Measurements from ENCODE around the gene DCDC2C. TPM values are rescaled to one million over a fixed set of nuclear protein-coding genes. Genes with fewer than 3 reads are reported as not detected.

DCDC2C gene
- total RNA-seq, 2 donors from 2014 or later: not detected

DNA sequence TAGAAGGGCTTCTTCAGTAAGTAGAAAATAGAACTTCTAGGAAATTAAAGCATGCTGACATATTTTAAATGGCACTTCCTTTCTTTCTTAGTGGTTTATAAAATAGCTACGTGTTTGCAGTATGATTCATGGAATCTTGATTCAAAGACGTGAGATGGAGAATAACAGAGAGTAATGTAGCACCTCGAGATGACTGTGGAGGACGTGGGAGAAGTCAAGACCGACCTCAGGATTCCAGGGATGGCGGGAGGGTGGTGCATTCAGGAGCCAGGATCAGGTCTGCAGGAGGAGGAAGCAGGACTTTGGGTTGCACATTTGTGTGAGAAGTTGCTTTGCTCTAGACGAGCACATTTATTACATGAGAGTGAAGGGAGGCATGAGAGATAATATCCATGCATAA lies 56.0 kb downstream of the DCDC2C start:
- no peaks in the 10 kb centered on the region for H3K27me3 ChIP-seq (ENCODE audit: control insufficient read depth, insufficient read depth, low read length, poor library complexity, severe bottlenecking)
- Mint-ChIP-seq H3K36me3 (ENCODE audit: low read depth) (no peaks in the 10 kb centered on the region), H3K4me3 (no peak overlapping the region), H3K9me3 (peaks cover 4% of the 10 kb centered on the region), H3K27me3 (ENCODE audit: insufficient read depth) (peaks cover 4% of the 10 kb centered on the region), H3K27ac (no peak overlapping the region), H3K4me1 (no peaks in the 10 kb centered on the region)
- no peak overlapping the region for H3K4me3 ChIP-seq (ENCODE audit: low read length)
- no peaks in the 10 kb centered on the region for H3K4me1 ChIP-seq (ENCODE audit: control insufficient read depth, insufficient read depth, low read length)
- no peak for DNase-seq
- H3K9me3 ChIP-seq (ENCODE audit: control insufficient read depth, low read length): no peaks in the 10 kb centered on the region
- TF ChIP-seq, protein P1, sequence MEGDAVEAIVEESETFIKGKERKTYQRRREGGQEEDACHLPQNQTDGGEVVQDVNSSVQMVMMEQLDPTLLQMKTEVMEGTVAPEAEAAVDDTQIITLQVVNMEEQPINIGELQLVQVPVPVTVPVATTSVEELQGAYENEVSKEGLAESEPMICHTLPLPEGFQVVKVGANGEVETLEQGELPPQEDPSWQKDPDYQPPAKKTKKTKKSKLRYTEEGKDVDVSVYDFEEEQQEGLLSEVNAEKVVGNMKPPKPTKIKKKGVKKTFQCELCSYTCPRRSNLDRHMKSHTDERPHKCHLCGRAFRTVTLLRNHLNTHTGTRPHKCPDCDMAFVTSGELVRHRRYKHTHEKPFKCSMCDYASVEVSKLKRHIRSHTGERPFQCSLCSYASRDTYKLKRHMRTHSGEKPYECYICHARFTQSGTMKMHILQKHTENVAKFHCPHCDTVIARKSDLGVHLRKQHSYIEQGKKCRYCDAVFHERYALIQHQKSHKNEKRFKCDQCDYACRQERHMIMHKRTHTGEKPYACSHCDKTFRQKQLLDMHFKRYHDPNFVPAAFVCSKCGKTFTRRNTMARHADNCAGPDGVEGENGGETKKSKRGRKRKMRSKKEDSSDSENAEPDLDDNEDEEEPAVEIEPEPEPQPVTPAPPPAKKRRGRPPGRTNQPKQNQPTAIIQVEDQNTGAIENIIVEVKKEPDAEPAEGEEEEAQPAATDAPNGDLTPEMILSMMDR (conservative IDR thresholded peaks at IDR 0.05): no peak
- no peaks in the 10 kb centered on the region for H3K36me3 ChIP-seq (ENCODE audit: control insufficient read depth, insufficient read depth, low read length)
- H3K27ac ChIP-seq (ENCODE audit: low read depth, low read length): no peak overlapping the region
- WGBS, 2 experiments (ENCODE audit: insufficient coverage in 1 of 2, insufficient read length in 1 of 2): 83 to 91% methylated on average over 6 to 7 of the region's 7 CpGs
- H3K9ac ChIP-seq (ENCODE audit: extremely low read depth, low read length, poor library complexity, severe bottlenecking): no peak overlapping the region

DNA sequence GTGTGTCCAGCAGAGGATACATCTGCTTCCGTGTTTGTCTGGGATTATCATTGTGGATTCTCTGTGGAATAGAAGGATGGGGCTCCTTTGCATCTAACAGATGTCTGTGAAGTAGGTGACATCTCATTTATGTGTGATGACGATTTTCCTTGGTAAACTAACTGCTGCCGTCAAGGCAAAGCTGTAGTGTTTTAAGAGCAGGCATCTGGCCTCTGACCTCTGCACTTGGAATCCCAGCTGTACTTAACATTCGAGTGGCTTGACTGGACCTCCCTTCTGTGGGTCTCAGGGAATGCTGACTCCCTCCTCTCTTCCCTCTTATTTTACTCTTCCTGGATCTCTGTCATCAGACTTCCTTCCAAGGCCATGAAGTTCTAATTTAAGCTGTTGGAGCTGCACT lies 56.4 kb downstream of the DCDC2C start:
- H3K4me3 Mint-ChIP-seq: no peak overlapping the region
- peak; percentile 7 for DNase-seq
- Histone ChIP-seq H3K9me3 (ENCODE audit: control insufficient read depth, low read length) (no peaks in the 10 kb centered on the region), H3K27ac (ENCODE audit: low read depth, low read length) (no peak overlapping the region), H3K9ac (ENCODE audit: extremely low read depth, low read length, poor library complexity, severe bottlenecking) (no peak overlapping the region), H3K36me3 (ENCODE audit: control insufficient read depth, insufficient read depth, low read length) (no peaks in the 10 kb centered on the region), H3K27me3 (ENCODE audit: control insufficient read depth, insufficient read depth, low read length, poor library complexity, severe bottlenecking) (no peaks in the 10 kb centered on the region), H3K4me1 (ENCODE audit: control insufficient read depth, insufficient read depth, low read length) (no peaks in the 10 kb centered on the region), H3K4me3 (ENCODE audit: low read length) (no peak overlapping the region)
- TF ChIP-seq, protein P1 (conservative IDR thresholded peaks at IDR 0.05): no peak
- no peaks in the 10 kb centered on the region for H3K36me3 Mint-ChIP-seq (ENCODE audit: low read depth)
- H3K27me3 Mint-ChIP-seq (ENCODE audit: insufficient read depth): peaks cover 5% of the 10 kb centered on the region
- H3K9me3 Mint-ChIP-seq: peaks cover 4% of the 10 kb centered on the region
- 85 to 89% methylated on average over 4 of the region's 4 CpGs for WGBS, 2 experiments (ENCODE audit: insufficient coverage in 1 of 2, insufficient read length in 1 of 2)
- H3K27ac Mint-ChIP-seq: no peak overlapping the region
- no peaks in the 10 kb centered on the region for H3K4me1 Mint-ChIP-seq

DNA sequence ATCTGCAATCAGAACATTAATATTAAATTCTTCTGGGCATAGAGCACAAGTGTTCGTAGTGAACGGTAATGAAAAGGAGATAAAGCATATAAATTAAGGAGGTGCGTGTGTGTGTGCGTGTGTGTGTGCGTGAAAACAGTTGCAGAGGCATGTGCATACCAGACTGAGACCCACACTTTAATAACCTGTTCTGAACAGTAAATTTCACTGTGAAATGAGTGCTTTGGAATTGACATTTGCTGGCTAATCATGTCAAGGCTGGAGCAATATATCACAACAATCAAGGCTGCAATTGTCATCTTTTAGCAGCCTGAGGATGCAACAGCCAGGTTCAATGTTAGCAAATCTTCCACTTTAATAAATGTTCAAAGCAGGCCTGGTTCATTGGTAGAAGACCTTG lies 57.9 kb downstream of the DCDC2C start:
- Mint-ChIP-seq H3K4me1 (no peaks in the 10 kb centered on the region), H3K27me3 (ENCODE audit: insufficient read depth) (peaks cover 5% of the 10 kb centered on the region), H3K9me3 (peaks cover 4% of the 10 kb centered on the region), H3K36me3 (ENCODE audit: low read depth) (no peaks in the 10 kb centered on the region), H3K4me3 (no peak overlapping the region), H3K27ac (no peak overlapping the region)
- TF ChIP-seq, protein P1 (conservative IDR thresholded peaks at IDR 0.05): no peak
- WGBS, 2 experiments (ENCODE audit: insufficient coverage in 1 of 2, insufficient read length in 1 of 2): 97% methylated on average over 5 of the region's 5 CpGs
- H3K4me3 ChIP-seq (ENCODE audit: low read length): no peak overlapping the region
- H3K9me3 ChIP-seq (ENCODE audit: control insufficient read depth, low read length): no peaks in the 10 kb centered on the region
- no peak overlapping the region for H3K9ac ChIP-seq (ENCODE audit: extremely low read depth, low read length, poor library complexity, severe bottlenecking)
- no peaks in the 10 kb centered on the region for H3K36me3 ChIP-seq (ENCODE audit: control insufficient read depth, insufficient read depth, low read length)
- H3K27me3 ChIP-seq (ENCODE audit: control insufficient read depth, insufficient read depth, low read length, poor library complexity, severe bottlenecking): no peaks in the 10 kb centered on the region
- peak; percentile 7 for DNase-seq
- no peak overlapping the region for H3K27ac ChIP-seq (ENCODE audit: low read depth, low read length)
- H3K4me1 ChIP-seq (ENCODE audit: control insufficient read depth, insufficient read depth, low read length): no peaks in the 10 kb centered on the region
